HG02642 (cell line): ENCODE results near the gene BANF1.

Experiments used
- ATAC-seq: cut with Tn5 transposase; IDR thresholded peaks from one replicate; pipeline ENCODE4 v1.9.1; 2021; ENCODE audit warnings: mild to moderate bottlenecking; ENCODE audit not compliant: unreplicated experiment, poor library complexity

Gene BANF1

DNA sequence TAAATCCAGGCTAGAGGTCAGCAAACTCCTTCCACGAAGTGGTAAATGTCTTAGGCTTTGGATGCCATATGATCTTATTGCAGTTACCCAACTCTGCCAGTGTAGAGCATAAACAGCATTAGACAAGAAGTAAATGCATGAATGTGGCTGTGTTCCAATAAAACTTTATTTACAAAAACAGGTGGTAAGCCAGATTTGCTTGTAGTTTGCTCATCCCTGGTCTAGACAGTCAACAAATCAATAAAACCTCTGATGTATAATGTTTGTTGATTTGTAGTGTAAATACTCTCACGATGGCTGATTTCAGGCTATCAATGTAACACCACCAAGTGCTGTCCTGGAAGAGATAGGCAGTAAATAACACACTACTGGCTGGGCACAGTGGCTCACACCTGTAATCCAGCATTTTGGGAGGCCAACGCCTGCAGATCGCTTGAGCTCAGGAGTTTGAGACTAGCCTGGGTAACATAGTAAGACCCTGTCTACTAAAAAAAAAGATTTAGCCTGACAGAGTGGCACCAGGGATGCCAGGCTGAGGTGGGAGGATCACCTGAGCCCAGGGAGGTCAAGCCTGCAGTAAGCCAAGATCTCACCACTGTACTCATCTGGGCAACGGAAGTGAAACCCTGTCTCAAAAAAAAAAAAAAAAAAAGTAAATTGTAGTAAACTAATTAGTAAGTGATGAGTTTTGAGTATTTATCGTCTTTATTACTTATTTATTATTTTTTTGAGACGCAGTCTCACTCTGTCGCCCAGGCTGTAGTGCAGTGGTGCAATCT lies 30.8 kb downstream of the BANF1 start:
- no peak for ATAC-seq

DNA sequence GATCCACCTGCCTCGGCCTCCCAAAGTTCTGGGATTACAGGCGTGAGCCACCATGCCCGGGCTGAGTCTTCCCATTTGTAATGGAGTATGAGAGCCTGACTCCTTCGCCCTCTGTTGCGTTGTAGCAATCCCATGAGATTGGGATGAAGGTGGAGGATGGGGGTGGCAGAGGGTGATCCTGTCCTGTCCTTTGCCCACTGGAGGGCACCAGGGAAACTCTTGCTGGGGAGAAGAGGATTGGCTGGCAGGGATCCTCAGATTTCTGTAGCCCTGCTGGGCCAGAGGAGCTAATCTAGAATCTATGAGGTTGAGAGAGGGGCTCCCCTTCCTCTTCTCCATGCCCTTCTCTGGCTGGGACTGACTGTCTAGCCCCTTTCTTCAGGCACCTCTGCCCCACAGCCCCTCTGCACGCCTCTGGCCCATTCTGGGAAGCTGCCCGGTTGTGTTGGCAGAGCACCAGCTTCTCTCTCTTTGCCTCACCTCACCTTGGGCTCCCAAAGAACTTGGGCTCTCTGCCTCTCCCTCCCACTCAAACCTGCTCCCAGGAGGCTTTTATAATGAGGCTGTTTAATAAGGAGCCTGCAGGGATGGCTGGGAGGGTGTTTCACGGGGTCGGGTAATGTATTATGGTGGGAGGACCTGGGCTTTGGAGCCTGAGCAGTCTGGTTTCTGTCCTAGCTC lies 33.5 kb downstream of the BANF1 start:
- no peak for ATAC-seq

DNA sequence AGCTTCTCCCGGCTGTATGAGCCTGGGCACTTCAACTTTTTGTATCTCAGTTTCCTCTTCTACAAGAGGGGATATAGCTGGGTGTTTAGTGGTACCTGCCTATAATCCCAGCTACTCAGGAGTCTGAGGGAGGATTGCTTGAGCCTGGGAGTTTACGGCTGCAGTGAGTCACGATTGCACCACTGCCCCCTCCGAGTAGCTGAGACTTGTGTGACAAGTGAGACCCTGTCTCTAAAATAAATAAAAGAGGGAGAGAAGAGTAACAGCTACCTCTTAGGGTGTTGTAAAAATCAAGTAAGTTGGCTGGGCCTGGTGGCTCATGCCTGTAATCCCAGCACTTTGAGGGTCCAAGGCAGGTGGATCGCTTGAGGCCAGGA lies 34.0 kb downstream of the BANF1 start:
- ATAC-seq = no peak

DNA sequence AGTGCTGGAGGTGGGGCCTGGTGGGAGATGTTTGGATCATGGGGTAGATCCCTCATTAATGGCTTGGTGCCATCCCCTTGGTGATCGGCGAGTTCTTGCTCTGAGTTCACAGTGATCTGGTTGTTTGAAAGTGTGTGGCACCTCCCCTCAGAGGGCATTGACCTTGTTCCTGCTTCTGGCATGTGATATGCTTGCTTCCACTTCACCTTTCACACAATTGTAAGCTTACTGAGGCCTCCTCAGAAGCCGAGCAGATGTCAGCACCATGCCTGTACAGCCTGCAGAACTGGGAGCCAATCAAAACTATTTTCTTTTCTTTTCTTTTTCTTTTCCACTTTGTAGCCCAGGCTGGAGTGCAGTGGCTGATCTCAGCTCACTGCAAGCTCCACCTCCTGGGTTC lies 35.0 kb downstream of the BANF1 start:
- no peak for ATAC-seq

DNA sequence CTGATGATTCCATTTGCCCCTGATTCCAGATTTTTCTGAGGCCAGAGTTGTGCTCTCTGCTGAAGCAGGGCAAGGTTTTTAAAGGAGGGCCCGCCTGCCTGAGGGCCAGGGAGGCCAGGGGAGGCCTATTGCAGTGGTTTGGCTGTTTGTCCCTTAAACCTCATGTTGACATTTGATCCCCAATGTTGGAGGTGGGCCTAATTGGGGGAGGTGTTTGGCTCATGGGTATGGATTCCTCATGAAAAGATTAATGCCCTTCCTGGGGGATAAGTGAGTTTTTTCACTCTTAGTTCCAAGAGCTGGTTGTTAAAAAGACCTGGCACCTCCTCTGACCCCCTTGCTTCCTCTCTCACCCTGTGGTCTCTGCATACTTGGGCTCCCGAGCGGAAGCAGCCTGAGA lies 37.5 kb downstream of the BANF1 start:
- no peak for ATAC-seq

DNA sequence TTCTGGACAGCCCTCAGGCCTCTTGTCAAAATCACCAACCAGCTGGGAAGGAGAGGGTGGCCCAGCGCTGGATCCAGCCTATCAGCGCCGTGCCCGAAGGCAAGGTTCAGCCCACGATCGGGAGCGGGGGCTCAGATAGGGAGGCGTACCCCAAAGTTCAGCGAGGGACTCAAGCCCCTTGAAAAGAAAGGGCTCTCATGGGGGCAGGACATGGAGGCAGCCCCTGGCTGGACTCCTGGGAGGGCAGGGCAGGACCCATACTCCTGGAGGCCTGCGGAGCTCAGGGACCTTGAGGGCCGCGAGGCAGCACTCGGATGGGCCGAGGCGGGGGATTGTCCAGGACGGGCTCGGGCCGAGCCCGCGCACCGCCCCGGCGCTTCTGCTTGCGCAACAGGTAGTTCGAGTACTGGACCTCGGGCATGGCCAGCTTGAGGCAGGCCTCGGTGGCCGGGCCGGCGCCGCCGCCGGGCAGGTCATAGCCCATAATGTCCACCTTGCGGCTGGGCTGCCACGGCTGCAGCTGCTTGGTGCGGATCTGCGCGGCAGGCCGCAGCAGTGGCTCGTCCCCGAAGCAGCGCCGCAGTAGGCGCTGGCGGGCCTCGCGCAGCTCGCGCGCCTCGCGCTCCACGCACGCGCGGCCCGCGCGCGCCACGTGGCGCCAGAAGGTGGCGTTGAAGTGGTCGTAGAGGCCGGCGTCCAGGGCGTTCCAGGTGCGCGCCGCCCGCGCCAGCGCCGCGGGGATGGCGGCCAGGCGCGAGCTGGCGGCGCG lies 40.1 kb downstream of the BANF1 start:
- ATAC-seq = no peak

DNA sequence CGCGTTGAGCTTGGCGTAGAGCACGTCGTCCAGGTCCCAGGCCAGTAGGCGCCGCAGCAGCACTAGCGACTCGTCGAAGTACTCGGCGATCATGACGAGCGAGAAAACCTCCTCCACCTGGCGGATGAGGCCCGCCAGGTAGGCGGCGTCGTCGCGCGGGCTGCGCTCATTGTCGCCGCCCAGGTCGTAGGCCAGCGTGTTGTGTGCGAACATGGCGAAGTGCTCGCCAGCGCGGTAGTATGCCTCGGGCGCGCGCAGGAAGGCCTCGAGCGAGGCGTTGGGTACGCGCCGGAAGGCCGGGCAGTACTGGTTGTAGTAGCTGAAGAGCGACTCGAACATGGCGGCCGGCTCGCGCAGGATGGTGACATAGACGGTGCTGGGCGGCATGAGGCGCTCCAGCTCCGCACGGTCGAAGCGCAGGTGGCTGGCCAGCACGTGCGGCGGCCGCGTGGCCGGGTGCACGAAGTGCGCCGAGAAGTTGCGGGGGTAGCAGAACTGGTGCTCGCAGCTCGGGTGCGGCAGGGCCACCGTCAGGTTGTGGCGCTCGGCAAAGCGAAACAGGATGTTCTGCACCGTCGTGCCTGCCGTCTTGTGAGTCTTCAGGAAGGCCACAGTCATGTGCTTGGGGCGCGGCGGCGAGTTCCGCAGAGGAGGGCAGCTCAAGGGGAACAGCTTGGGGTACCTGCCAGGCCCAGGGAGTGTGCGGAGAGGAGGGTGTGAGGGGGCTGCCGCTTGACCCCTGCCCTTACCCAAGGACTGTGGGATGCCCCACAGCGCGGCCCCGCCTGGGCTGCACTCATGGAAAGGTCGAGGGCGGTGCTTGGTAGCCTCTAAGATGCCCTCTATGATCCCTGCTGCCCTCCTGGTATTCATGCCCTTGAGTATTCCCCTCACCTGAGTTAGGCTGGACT lies 40.9 kb downstream of the BANF1 start:
- ATAC-seq = no peak

DNA sequence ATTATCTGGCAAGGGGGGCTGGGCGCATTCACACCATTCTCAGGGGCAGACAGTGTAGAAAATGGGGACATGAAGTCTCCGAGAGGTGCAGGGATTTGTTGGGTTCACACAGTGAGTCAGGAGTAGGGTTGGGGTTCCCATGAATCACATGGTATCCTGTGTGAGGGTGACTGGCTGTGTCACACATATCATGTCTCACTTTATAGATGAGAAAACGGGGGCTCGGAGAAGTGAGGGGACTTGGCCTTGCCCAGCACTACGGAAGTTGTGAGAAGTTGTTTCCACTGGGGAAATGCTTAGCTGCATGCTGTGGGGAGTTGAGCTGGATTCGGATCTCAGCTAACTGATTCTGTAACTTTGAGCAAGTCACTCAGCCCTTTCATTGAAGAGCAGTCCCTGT lies 42.5 kb downstream of the BANF1 start:
- no peak for ATAC-seq

DNA sequence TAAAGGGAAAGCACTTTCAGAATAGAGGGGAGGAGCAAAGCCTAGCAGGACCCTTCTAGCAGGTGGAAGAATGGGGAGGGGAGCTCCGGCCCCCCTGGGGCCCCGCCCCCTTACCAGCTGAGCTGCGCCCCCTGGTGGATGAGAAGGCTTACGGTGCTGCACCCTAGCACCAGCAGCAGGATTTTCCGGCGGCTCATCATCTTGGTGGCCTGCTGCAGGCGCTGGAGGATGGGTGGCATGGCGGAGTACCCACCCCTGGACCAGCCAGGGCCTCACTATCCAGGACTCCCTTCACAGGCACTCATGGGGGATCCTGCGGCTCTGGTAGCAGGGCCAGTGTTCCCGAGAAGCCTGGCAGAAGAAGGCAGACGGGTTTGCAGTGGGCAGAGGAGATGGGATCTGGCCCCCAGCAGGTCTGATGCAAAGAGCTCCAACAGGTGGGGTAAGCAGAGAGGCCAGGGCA lies 42.9 kb downstream of the BANF1 start:
- peak; percentile 66 for ATAC-seq

DNA sequence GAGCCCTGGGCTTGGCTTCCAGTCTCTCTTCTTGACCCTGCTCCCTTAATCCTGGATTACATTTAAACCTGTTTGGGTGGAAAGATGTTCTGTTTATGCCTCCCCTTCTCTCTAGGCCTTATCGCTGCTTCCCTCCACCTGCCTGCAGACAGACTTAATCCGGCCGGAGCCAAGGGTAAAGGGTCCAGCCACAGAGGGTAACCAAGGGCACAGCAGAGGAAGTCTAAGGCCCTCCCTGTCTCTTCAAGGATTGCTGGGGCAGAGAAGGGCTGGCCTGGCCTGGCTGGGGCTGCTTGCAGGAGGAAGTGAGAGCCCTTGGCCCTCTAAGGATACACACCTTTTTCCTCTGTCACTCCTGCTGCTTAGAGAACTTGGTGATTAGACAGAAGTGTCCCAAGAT lies 44.6 kb downstream of the BANF1 start:
- ATAC-seq = no peak

DNA sequence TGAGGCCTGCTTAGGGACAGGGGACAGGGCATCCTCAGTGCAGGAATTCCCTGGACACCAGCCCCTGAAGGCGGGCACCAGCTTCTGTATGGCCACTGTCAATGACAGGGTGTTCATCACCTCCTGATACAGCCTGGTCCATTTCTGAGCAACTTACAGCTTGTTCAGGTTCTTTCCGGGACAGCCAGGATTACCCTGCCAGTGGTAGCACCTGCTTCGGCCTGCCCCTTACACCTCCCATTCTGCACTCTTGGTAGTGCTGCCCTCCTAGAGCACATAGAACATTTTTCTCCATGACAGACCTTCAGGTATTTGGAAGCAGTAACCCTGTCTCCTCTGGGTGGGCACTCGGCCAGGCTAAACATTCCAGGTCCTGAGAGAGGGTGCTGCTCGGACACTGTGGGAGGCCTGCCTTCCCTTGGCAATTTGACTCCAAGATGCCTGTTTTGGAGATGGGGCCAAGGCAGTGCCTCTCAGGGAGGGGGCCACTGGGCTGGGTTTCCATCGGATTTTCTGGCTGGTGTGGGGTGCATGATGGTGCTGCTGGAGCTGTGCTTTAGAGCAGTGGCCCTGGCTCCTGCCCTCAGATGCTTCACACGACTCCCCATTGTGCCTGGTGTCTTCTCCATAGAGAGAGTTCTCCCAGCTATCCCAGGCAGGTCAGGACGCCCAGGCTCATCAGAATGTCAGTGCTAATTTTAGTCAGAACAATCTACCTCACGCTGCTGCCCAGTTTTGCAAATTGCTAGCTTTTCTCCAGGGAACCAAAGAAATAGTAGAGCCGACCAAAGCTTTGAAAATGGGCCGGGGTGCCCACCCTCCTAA lies 45.5 kb downstream of the BANF1 start:
- no peak for ATAC-seq

DNA sequence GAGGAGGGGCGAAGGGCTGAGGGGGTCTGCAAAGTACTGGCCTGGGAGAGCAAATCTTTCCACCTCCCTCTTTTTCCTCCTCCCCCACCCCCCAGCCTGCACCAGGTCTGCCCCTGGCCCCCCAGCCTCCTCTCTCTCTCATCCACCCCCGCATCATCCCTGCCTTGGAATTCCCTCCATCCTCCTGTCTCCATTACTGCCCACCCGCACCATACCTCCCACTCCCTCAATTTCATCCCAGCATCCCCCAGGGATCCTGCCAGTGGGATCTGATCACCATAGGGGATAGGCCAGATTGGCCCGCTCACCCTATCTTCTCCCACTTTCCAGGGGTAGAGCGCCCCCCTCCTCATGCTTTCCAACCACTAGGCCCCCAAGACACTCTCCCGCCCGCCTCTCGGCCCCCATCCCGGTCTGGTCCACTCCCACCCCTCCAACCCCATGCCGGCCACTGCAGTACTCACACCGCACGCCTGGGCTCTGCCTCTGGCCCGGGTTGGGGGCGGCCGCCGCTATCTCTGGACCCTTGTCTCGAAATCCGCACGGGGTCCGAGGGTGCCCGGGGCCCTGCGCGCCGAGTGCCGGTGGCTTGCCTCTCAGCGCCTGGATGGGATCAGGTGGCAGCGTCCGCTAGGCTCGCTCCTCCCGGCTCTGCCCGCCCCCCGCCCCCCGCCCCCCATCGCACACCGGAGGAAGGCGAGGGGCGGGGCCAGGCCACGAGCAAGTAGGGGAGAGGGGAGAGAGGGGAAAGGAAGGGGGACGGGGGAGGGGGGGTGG lies 46.4 kb downstream of the BANF1 start, which contains the start of gene GAL3ST3:
TSS of gene GAL3ST3 (minus strand) at position 615 of the 777 bp plus-strand sequence. CDS start 3,746 bp downstream, outside the sequence.
- no peak for ATAC-seq

DNA sequence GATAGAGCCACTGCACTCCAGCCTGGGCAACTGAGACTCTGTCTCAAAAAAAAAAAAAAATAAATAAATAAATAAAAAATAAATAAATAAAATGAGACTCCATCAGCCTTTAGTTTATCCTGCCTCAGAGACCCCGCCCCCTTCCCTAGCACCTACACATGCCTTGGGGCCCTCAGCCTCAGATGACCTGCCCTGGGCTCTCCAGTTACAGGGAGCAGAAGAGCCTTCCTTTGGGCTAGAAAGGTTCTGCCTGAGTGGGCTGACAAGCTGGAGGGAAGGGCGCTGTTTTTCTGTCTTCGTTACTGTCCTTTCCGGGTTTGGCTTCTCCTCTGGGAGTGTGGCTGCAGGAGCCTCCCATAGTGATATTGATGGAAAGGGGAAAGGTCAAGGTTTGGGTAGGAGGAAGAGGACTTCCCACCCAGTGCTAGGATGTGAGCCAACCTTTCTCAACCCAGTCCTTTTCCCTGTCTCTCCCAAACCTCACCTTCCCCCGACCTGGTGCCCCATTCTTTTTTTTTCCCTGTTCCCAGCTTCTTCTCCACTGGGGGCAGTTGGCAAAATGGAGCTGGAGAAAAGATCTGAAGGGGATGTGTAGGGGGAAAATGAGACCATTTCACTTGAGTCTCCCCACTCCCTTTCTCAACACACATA lies 48.4 kb downstream of the BANF1 start:
- ATAC-seq = no peak

DNA sequence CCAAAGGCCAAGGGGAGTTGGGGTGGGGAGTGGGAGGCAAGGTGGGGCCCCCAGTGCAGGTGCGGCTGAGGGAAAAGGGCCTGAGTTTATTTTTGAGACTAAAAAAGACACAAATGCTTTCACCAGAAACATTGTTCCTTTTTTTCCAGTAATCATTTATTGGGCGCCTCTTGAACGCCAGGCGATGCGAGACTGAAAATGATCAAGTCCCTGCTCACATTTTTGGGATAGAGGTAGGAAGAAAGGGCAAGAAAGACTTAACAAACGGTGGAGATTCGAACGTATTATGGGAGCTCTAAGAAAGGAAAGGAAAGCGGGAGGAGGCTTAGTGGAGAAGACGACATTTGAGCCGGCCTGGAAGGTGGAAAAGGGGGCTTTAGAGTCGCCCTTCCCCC lies 49.1 kb downstream of the BANF1 start:
- no peak for ATAC-seq

DNA sequence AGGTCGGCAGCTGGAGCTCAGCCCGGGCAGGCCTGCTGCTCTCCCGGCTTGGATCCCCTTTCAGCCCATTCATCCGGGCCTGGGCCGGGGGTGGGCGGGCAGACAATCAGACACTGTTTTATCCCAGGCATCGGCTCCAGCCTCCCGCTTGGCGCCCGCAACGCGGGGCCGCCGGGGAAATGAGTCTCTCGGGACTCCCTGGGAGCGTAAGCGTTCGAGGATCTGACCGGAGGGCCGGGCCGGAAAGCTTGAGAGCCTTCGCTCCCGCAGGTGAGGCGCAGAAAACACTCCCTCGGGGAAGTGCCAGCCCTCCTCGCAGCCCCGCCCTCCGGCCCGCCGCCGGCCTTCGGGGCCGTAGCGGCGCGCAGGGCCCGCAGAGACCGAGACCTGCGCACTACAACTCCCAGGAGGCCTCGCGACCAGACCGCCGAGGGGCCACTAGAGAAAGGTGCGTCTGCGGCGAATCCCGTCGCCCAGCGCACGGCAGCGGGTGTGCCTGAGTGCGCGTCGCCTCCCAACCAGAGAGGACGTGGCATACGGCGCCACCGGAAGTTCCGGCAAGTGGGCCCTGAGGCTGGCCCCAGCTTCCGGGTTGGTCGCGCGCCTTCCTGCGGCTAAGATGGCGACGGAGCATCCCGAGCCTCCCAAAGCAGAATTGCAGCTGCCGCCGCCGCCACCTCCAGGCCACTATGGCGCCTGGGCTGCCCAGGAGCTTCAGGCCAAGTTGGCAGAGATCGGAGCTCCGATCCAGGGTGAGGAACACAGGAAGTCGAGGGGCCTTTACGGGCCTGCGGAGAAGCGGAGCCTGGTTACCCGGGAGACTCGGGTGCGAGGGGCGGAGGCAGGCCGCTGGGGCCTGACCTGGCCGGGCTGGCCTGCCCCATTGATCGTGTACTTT lies 49.7 kb downstream of the BANF1 start, which contains the start of gene SF3B2:
TSS of gene SF3B2 (plus strand) at position 599 of the 898 bp plus-strand sequence. CDS start at position 620, 21 bp downstream.
- ATAC-seq = peak; percentile 93

DNA sequence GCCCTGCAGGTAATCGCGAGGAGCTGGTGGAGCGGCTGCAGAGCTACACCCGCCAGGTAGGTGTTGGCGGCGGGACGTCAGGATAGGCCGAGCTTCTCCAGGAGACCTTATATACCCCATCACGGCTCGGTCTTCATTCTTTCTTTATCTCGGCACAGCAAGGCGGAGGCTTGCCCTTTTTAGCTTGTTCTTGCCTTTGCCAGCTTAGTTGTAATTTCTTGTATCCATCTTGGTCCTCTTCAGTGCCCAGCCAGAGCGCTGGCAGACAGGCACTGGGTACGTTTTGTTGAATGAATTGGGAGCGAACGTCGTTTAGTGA lies 50.3 kb downstream of the BANF1 start:
- no peak for ATAC-seq
